NCI-H146 (cell line): ENCODE measurements around the gene TBC1D1.
A peak's percentile ranks its signal among the peaks of the same experiment; 100 is the strongest.

Source experiments
- DNase-seq: peaks from one replicate; lab custom pipeline; 2025; lab: John Stamatoyannopoulos, UW

The TBC1D1 gene

GRCh38 chr4:38078590-38079421 is 187.9 kb downstream of the TBC1D1 start:
- no peak for DNase-seq

- no peak for DNase-seq
Measured at GRCh38 chr4:38080061-38080974, 189.4 kb downstream of the TBC1D1 start.

DNA sequence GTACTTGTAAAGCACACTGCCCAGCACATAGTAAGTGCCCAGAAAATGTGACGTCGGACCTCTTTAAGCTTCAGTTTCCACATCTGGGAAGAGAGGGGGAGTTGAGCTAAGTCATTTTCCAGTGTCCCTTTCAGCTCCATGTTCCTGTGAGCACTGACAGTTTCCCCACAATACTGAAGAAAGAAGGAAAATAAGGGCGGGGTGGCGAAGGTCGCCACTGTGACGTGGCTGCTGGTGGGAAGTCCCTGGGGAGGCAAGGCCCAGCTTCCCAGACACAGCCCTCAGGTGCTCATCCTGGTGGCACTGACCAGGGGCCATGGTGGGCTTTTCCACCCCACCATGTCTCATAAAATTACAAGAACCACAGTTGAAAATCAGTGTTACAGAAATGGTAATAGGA is 191.1 kb downstream of the TBC1D1 start:
- no peak for DNase-seq

DNA sequence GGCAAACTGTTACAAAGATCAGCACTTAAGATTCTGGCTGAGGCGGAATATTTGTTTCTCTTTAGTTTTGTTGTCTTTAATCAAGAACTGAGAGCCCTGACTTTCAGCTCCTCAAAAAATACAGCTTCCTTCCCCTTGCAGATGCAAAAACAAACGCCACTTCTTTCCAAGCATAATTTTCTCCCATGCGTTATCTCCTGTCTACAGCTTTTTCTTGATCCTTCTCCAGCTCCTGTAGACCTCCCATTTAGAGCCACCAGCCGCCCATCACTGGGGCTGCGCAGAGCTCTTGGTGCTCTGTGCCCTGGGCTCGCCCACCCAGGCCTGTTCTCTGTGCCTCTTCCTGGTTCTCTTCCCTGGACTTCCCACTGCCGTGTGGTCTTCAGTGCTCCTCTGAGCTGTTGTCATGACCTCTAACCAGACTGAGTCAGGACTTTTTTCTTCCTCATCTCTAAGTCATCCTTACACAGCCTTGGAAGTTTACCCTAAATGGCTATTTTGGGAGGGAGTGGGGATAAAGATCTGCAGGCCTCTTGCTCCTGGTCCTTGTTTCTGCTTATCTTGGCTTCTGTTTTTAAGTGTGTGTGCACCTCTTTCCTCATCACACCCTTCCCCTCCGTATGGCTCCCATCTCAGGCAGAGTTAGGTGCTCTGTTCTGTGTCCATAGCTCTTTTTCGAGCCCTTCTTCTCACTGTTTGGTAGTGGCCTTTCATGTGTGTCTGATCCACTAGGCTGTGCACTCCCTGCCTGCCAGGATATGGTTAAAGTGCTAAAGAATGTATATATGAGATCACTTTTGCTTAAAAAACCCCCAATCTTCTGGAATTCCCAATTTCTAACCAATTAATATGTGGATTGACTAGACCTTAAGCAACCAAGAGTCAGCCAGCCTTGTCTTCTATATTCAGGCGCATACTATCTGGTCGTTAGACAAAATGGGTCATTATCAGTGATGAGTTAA is 191.8 kb downstream of the TBC1D1 start:
- no peak for DNase-seq

DNA sequence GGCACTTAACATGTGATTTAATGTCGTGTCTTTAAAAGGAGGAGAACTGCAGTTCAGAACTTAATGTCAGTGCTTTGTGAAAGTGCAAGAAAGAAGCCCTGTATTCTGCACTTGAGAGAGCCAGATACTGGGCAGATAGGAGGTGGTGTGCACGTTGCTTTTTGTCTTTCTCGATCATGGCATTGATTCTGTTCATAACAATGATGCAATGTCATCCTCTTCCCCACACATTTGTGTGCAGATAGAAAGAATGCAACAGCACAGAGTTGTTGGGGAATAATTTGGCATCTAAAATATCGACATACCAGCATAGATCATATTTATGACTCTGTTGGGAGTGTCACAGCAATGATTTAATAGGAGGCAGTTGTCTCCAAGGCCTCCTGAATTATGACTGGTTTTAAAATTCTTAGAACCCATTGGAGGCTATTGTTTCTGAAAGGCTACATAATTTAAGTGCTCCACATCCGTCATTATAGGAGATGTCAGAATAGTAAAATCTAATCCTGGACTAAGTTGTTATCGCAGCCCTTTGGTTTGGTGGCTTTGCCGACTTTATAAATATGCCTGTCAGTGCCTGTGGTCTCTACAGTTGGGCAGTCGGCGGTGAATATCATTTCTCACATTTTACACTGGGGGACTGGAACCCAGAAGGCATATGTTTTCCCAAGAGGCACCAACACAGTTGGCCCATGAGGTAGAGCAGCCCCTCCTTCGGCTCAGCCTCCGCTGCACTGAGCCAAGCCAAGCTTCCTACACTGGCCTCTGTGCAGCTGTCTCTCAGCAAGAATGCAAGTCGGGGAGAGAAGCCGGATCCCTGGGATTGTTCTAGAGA is 194.2 kb downstream of the TBC1D1 start:
- no peak for DNase-seq

- DNase-seq, result no peak
Measured at GRCh38 chr4:38085751-38086150, 194.9 kb downstream of the TBC1D1 start.

GRCh38 chr4:38086151-38086848 is 195.4 kb downstream of the TBC1D1 start:
- no peak for DNase-seq

- no peak for DNase-seq
Measured at GRCh38 chr4:38086849-38087226, 196.0 kb downstream of the TBC1D1 start.

DNA sequence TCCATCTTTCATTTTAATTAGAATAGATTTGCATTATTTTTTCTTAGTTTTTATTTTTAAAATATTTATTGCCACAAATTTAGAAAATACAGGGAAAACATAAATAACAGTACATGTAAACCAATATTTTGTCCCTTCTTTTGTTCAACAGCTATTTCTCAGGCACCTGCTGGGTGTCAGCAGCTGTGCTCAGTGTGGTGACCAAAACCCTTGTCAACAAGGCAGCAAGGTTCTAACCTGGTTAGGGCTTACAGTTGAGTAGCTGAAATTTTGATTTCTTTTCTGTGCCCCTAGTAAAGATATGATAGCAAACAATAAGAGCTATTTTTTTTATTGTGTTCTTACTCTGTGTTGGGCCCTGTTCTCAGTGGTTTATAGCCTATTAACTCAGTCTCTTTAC is 197.4 kb downstream of the TBC1D1 start:
- peak; percentile 51 for DNase-seq

DNA sequence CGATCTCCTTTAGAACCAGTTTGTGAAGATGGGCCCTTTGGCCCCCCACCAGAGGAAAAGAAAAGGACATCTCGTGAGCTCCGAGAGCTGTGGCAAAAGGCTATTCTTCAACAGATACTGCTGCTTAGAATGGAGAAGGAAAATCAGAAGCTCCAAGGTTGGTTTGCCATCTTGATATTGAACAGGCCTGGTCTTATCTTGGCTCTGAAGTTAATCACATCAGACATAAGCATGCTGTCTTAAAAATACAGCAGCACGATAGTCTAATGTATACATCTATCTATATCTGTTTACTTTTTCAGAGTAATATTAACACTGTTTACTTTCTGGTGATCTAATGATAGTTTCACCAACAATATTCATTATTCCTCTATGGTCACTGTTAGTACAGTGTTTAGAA is 199.1 kb downstream of the TBC1D1 start:
- DNase-seq, result no peak

- no peak for DNase-seq
Measured at GRCh38 chr4:38090455-38091246, 199.8 kb downstream of the TBC1D1 start.

- no peak for DNase-seq
Measured at GRCh38 chr4:38091636-38092035, 200.8 kb downstream of the TBC1D1 start.

DNA sequence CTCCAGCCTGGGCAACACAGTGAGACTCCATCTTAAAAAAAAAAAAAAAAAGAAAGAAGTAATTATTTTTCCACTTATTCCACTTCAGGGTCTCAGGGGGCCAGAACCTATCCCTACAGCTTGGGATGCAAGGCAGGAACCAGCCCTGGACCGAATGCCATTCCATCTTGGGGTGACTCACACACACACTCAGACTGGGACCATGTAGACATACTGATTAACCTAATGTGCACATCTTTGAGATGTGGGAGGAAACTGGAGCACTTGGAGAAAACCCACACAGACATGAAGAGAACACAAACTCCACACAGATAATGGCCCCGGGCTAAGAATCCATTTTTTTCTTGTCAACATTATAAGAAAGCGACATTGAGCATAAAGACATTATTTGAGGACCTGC is 201.8 kb downstream of the TBC1D1 start:
- no peak for DNase-seq

DNA sequence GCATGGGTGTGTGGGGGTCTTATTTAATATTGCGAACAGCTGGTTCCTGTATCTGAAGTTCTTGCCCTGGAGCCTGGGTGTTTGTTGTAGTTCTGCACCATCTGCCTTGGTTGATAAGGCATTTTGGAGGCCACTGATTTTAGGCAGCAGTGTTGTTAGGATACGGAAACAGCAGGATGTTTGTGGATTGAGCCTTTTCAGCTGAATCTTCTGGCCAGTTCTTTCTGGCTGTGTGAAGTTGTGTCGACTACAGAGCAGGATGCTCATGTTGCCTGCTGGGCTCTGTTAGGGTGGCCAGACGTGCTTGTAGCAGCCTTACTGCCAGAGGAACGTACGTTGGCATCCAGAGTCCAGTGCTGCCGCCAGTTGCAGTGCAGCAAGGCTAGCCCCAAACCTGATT is 203.5 kb downstream of the TBC1D1 start:
- no peak for DNase-seq

- DNase-seq, result no peak
Measured at GRCh38 chr4:38095691-38096090, 204.8 kb downstream of the TBC1D1 start.

GRCh38 chr4:38097818-38098217 is 206.9 kb downstream of the TBC1D1 start:
- DNase-seq, result no peak

DNA sequence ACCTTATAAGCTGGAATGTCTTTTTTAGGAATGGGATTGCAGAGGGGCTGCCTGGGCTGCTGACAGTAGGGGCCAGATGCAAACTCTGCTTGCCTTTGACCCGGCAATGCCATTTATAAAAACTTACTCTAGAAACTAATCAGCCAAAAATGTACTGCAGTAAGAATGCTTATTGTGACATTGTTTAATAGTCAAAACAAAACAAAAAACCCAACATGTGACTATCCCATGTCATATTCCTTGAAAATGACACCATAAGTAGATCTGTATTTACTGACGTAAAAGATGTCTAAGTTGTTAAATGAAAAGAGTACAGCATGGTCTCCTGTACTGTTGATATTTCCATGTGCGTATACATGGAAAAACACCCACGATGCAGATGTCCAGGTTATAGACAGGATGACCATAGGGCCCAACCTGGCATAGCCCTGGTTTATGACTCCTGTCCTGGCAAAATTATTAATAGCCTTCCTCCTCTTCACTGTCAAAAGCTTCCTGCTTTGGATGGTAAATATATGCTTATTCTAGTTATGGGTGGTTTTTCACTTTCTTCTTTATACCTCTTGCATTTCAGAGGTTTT is 208.2 kb downstream of the TBC1D1 start:
- DNase-seq, result no peak

DNA sequence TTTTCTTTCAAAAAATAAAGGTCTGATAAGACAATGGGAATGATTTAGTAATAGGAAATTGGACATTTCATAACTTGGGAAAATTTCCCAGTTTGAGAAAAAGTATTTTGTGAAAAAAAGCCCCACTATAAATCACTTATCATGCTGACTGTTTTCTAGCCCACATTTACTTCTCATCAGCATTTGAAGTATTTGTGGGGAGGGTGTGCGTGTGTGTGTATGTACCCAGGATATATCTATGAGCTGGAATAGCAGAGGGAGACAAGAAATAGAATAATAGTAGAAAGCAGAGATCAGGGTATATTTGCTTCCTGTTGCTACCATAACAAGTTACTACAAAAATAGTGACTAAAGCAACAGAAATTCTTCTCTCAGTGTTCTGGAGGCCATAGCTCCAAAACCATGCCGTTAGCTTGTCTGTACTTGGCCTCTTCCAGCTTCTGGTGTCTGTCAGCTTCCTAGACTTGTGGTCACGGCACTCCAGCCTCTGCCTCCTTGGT is 209.1 kb downstream of the TBC1D1 start:
- no peak for DNase-seq
